Measurements from ENCODE around the gene FCF1. TPM values are rescaled to one million over a fixed set of nuclear protein-coding genes. Genes with fewer than 3 reads are reported as not detected.

The FCF1 gene
- total and polyA plus RNA-seq, 9 of the 15 experiments (the other 6 are each of a cell fraction or from before 2014, with no cell fraction given), result 6.8 to 91.9 (median 40.0) TPM

DNA sequence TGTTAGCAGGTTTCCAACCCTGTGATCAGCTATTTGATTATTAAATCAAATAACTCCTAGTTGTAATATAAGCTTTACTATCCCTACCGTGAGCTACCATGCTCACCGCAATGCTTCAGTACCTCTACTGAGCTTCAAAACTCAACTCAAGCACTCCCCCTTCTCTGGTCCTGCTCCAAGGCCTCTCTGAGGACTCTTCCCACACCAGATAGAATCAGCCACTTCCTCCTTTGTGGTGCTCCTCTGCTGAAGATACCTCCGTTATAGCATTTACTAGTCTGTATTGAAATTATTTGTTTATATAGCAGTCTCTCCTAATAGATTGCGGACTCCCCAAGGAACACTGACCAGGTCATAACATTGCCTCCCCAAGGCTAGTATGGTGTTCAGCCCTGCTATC, 17.5 kb upstream of the FCF1 start:
- peaks cover 31% of the 10 kb centered on the region; the same call in 2 of the 3 replicates for H3K36me3 ChIP-seq (ENCODE audit: control insufficient read depth, insufficient read depth, low read length)
- in situ Hi-C loops (cut with MboI), result no loop called here
- no peak overlapping the region for H3K4me3 ChIP-seq
- H3K4me1 ChIP-seq (replicated peaks in 1 of 2; ENCODE audit: control insufficient read depth in 2 of 2, insufficient read depth in 2 of 2, low read length in 2 of 2), result peaks cover 0 to 9% of the 10 kb centered on the region in 2 experiments; a peak in 2 of 5 replicates
- WGBS (ENCODE audit: insufficient coverage, low coverage, missing lambda C conversion rate), result 47% methylated on average over 4 of the region's 4 CpGs
- ChIA-PET POLR2A (interaction anchor here (0.8 to 1.1 kb wide), 2 partner anchors 8 to 16 kb away, joined by 3 read pairs; no protein-coding TSS in a partner anchor), CTCF (ENCODE audit: low intra/inter-chr PET ratio) (no interaction called here)
- H3K79me2 ChIP-seq (ENCODE audit: control insufficient read depth, insufficient read depth, low read length), result peaks cover 28% of the 10 kb centered on the region
- DNase-seq (ENCODE audit: extremely low read depth in 1 of 4, low spot score in 3 of 4), result no peak
- H3K9me3 ChIP-seq (replicated peaks; ENCODE audit: control insufficient read depth, insufficient read depth, low read depth, low read length), result no peaks in the 10 kb centered on the region
- no peak overlapping the region for H3K27ac ChIP-seq (ENCODE audit: extremely low read depth, low read depth, low read length)
- intact Hi-C loops (cut with micrococcal nuclease), result no loop called here
- H3K4me2 ChIP-seq (ENCODE audit: insufficient read depth, low read length), result 0 out of 2 replicates have a peak overlapping the region, but pooled peaks have one; percentile 0
- no peaks in the 10 kb centered on the region for H4K20me1 ChIP-seq (replicated peaks; ENCODE audit: control insufficient read depth, insufficient read depth, low read length)
- H3K9ac ChIP-seq (ENCODE audit: insufficient read depth in 1 of 2, low read depth in 2 of 2, low read length in 2 of 2), result no peak overlapping the region
- peak; percentile 55 for FAIRE-seq
- H3K27me3 ChIP-seq (ENCODE audit: control insufficient read depth in 2 of 2, insufficient read depth in 2 of 2, low read length in 2 of 2), result no peaks in the 10 kb centered on the region
- peak; percentile 91; the same call in 1 of the 2 replicates for TF ChIP-seq SPI1 (IDR thresholded peaks at IDR 0.05; ENCODE audit: borderline replicate concordance, low read depth, low read length)
- no peak for TF ChIP-seq TGIF2 (CRISPR knock-in tag; IDR thresholded peaks at IDR 0.05)
- peak; percentile 88 for TF ChIP-seq ZNF263 (CRISPR knock-in tag; IDR thresholded peaks at IDR 0.05; ENCODE audit: borderline replicate concordance)
- peak; percentile 79 for ATAC-seq
- no TSS peak for BruUV-seq (replicated peaks)
- peaks cover 4% of the 10 kb centered on the region for H3K9me1 ChIP-seq (ENCODE audit: control insufficient read depth, insufficient read depth, low read length)
- no peak overlapping the region for H2AFZ ChIP-seq (ENCODE audit: low read depth, low read length)

DNA sequence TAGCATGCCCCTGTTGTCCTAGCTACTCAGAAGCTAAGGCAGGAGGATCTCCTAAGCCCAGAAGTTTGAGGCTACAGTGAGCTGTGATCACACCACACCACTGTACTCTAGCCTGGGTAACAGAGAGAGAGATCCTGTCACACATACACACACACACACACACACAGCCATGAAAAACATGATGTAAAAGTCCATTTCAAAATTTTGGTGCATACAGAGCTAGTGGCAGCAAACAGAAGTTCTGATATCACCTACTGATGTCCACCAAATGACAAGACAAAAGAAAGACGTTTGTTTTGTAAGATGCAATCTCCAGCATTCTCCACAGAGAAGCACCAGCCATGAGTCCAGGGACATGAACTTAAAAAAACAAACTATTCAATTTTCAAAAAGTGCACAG, 15.9 kb upstream of the FCF1 start:
- H3K4me1 ChIP-seq (replicated peaks in 1 of 2; ENCODE audit: control insufficient read depth in 2 of 2, insufficient read depth in 2 of 2, low read length in 2 of 2), result peaks cover 0 to 9% of the 10 kb centered on the region in 2 experiments; a peak in 2 of 5 replicates
- no TSS peak for BruUV-seq (replicated peaks)
- intact Hi-C loops (cut with micrococcal nuclease), result no loop called here
- no peak overlapping the region for H3K9ac ChIP-seq (ENCODE audit: insufficient read depth in 1 of 2, low read depth in 2 of 2, low read length in 2 of 2)
- H3K9me3 ChIP-seq (replicated peaks; ENCODE audit: control insufficient read depth, insufficient read depth, low read depth, low read length), result no peaks in the 10 kb centered on the region
- H2AFZ ChIP-seq (ENCODE audit: low read depth, low read length), result no peak overlapping the region
- peaks cover 19% of the 10 kb centered on the region; the same call in 2 of the 3 replicates for H3K36me3 ChIP-seq (ENCODE audit: control insufficient read depth, insufficient read depth, low read length)
- no peak overlapping the region for H3K27ac ChIP-seq (ENCODE audit: extremely low read depth, low read depth, low read length)
- WGBS (ENCODE audit: insufficient coverage, low coverage, missing lambda C conversion rate), result 13% methylated on average over 1 of the region's 1 CpG
- DNase-seq (ENCODE audit: extremely low read depth in 1 of 4, low spot score in 3 of 4) (no peak), ATAC-seq (no peak), FAIRE-seq (peak; percentile 29)
- H4K20me1 ChIP-seq (replicated peaks; ENCODE audit: control insufficient read depth, insufficient read depth, low read length), result no peaks in the 10 kb centered on the region
- in situ Hi-C loops (cut with MboI), result no loop called here
- POLR2A ChIA-PET, result interaction anchor here (1.1 kb wide), 1 partner anchor 9 kb away, joined by 3 read pairs; no protein-coding TSS in a partner anchor
- CTCF ChIA-PET (ENCODE audit: low intra/inter-chr PET ratio), result no interaction called here
- no peak overlapping the region for H3K4me2 ChIP-seq (ENCODE audit: insufficient read depth, low read length)
- H3K79me2 ChIP-seq (ENCODE audit: control insufficient read depth, insufficient read depth, low read length), result peaks cover 28% of the 10 kb centered on the region
- peaks cover 4% of the 10 kb centered on the region for H3K9me1 ChIP-seq (ENCODE audit: control insufficient read depth, insufficient read depth, low read length)
- no peak overlapping the region for H3K4me3 ChIP-seq
- H3K27me3 ChIP-seq (ENCODE audit: control insufficient read depth in 2 of 2, insufficient read depth in 2 of 2, low read length in 2 of 2), result no peaks in the 10 kb centered on the region
- TF ChIP-seq, protein P1, sequence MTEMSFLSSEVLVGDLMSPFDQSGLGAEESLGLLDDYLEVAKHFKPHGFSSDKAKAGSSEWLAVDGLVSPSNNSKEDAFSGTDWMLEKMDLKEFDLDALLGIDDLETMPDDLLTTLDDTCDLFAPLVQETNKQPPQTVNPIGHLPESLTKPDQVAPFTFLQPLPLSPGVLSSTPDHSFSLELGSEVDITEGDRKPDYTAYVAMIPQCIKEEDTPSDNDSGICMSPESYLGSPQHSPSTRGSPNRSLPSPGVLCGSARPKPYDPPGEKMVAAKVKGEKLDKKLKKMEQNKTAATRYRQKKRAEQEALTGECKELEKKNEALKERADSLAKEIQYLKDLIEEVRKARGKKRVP (CRISPR knock-in tag; IDR thresholded peaks at IDR 0.05), result no peak
- TF ChIP-seq, protein P2, sequence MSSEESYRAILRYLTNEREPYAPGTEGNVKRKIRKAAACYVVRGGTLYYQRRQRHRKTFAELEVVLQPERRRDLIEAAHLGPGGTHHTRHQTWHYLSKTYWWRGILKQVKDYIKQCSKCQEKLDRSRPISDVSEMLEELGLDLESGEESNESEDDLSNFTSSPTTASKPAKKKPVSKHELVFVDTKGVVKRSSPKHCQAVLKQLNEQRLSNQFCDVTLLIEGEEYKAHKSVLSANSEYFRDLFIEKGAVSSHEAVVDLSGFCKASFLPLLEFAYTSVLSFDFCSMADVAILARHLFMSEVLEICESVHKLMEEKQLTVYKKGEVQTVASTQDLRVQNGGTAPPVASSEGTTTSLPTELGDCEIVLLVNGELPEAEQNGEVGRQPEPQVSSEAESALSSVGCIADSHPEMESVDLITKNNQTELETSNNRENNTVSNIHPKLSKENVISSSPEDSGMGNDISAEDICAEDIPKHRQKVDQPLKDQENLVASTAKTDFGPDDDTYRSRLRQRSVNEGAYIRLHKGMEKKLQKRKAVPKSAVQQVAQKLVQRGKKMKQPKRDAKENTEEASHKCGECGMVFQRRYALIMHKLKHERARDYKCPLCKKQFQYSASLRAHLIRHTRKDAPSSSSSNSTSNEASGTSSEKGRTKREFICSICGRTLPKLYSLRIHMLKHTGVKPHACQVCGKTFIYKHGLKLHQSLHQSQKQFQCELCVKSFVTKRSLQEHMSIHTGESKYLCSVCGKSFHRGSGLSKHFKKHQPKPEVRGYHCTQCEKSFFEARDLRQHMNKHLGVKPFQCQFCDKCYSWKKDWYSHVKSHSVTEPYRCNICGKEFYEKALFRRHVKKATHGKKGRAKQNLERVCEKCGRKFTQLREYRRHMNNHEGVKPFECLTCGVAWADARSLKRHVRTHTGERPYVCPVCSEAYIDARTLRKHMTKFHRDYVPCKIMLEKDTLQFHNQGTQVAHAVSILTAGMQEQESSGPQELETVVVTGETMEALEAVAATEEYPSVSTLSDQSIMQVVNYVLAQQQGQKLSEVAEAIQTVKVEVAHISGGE (CRISPR knock-in tag; IDR thresholded peaks at IDR 0.05), result no peak
- TF ChIP-seq, protein P3, sequence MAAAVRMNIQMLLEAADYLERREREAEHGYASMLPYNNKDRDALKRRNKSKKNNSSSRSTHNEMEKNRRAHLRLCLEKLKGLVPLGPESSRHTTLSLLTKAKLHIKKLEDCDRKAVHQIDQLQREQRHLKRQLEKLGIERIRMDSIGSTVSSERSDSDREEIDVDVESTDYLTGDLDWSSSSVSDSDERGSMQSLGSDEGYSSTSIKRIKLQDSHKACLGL (CRISPR knock-in tag; IDR thresholded peaks at IDR 0.05; ENCODE audit: borderline replicate concordance, poor library complexity, severe bottlenecking), result no peak
- TF ChIP-seq FOXA1 (IDR thresholded peaks at IDR 0.05; ENCODE audit: borderline replicate concordance) (no peak), SRSF9 (IDR thresholded peaks at IDR 0.05; ENCODE audit: borderline replicate concordance, low read depth, low read length) (no peak)
